ENCODE measurements around the gene PER1.

PER1 gene

DNA sequence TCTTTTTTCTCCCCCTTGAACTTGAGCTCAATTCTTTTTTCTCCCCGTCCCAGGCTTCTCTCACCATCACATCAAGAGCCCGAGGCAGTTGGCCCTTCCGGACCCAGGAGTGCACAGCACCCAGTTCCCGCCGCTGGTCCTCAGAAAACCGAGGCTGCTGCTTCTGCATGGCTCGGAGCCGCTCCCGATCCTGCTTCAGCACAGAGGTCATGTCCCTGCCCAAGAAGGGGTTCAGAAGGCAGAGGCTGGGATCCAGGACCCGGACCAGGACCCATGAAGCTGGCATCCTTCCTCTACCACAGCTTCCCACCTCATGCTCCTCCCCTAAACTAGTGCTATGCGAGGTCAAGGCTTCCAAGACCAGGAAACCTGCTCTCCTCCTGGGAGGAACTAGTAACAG, 10.5 kb downstream of the PER1 start:
- DNase-seq (ENCODE audit: low spot score): no peak

- no peak for DNase-seq (ENCODE audit: low spot score)
These were observed 11.2 kb downstream of the PER1 start for GRCh38 chr17:8141045-8141444.

GRCh38 chr17:8140065-8141029, 11.9 kb downstream of the PER1 start:
- no peak for DNase-seq (ENCODE audit: low spot score)

- peak; percentile 89 for DNase-seq (ENCODE audit: low spot score)
These were observed 13.4 kb downstream of the PER1 start for GRCh38 chr17:8138672-8139371.

DNA sequence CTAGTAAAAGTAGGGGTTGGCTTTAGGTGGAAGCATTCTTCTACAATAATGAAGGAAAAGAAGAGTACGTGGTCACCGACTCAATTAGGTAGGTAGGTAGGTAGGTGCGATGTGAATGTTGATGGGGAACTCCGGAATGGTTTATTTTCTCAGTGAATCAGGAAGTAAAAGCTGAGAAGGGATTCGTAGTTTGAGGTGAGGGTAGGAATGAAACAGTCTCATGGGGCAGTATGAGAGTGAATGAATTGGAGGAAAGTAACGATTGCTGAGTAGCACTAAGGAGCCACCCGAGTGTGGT, 13.9 kb downstream of the PER1 start:
- no peak for DNase-seq (ENCODE audit: low spot score)

GRCh38 chr17:8137645-8138373, 14.4 kb downstream of the PER1 start:
- no peak for DNase-seq (ENCODE audit: low spot score)

DNA sequence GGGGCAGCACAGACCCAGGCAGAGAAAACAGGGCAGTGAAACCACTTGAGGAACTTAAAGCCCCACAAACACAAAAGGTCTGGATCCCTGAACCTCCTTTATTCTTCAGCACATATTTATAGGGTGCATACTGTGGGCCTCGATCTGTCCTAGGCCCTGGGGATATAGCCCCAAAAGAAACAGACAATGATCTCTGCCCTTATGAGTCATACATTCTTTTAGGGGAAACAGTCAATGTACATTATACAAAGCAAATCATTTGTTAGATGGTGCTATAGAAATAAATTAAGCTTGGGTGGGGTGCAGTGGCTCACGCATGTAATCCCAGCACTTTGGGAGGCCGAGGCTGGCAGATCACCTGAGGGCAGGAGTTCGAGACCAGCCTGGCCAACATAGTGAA, 18.3 kb downstream of the PER1 start:
- no peak for DNase-seq (ENCODE audit: low spot score)

DNA sequence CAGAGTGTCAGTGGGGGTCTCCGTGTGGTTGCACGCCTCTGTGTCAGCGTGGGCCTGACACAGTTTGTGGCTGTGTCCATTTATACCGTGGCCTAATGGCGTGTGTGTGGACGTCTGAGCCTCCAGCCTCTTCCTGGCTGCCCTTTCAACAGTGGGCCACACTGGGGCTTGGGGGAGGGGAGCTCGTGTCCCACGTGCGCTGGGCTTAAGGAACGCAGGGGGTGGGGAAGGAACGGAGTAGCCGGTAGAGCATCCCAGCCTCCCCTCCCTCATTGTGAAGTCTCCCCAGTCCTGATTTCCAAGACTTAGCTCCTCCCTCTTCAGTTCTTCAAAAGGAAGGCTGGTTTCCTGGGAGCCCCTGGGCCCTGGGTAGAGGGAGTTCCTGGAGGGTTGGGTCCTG, 18.8 kb downstream of the PER1 start:
- no peak for DNase-seq (ENCODE audit: low spot score)

DNA sequence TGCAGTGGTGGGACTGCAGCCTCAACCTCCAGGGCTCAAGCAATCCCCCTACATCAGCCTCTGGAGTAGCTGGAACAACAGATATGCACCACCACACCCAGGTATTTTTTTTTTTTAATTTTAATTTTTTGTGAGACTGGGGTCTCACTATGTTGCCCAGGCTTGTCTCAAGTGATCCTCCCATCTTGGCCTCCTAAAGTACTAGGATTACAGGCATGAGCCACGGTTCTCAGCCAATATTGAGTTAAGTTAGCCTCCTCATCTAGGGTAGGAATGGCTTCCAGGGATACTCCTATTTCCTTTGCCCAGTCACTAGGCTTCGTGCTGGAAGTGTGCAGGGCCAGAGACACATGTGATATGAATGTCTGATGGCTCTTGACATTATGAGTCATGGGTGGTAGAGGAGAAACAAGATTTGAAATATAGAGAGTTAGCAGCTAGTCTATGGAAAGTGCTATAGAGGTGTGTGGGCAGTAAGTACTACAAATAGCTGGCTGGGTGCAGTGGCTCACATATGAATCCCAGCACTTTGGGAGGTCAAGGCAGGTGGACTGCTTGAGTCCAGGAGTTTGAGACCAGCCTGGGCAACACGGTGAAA, 20.3 kb downstream of the PER1 start:
- peak; percentile 53 for DNase-seq (ENCODE audit: low spot score)

DNA sequence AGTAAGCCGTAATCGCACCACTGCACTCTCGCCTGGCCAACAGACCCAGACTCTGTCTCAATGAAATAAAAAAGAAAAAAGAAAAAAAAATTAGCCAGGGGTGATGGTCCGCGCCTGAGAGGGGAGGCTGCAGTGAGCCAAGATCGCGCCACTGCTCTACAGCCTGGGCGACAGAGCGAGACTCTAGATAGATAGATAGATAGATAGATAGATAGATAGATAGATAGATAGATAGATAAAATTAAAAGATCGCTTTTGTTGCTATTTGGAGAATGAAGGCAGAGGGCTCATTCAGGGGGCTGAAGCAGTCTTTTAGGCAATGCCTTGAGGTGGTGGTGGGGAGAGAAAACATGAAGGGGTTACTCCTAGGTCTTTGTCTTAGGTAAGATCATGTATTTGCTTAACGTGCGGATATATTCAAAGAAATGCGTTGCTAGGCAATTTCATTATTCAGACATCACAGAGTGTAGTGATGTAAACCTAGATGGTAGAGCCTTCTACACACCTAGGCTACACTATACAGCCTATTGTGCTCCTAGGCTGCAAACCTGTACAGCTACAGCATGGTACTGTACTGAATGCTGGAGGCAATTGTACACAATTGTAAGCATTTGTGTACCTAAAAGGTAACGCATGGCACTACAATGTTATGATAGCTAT, 23.9 kb downstream of the PER1 start:
- DNase-seq (ENCODE audit: low spot score): no peak

DNA sequence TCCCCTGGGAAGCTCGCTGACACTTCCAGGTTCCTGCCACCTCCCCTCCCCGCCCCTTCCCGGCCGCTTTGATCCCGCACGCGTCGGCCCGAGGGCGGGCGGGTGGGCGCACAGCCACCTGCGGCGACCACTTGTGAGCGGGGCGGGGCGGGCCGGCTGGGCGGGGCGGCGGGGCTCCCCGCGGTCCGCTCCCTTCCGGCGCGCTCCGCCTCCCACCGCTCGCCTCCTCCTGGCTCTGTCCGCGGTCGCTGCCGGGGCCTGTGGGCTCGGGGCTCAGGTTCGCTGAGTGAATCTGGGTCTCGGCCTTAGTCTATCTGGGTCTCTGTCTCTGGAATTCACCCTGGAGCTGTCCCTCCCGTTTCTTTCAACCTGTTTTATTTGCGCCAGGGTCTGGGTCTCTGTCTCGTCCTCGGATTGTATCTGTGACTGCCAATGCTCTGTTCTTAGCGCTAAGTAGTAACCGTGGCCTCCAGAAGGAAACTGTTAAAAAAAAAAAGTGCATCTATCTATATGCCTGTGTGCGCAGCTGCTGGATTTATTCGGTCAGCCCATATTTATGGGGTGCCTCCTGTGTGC, 25.6 kb downstream of the PER1 start:
- peak; percentile 54 for DNase-seq (ENCODE audit: low spot score)

GRCh38 chr17:8125947-8126490, 26.2 kb downstream of the PER1 start:
- peak; percentile 49 for DNase-seq (ENCODE audit: low spot score)

GRCh38 chr17:8125154-8125946, 26.9 kb downstream of the PER1 start:
- DNase-seq (ENCODE audit: low spot score): peak; percentile 78

GRCh38 chr17:8124350-8125153, 27.7 kb downstream of the PER1 start:
- DNase-seq (ENCODE audit: low spot score): no peak

DNA sequence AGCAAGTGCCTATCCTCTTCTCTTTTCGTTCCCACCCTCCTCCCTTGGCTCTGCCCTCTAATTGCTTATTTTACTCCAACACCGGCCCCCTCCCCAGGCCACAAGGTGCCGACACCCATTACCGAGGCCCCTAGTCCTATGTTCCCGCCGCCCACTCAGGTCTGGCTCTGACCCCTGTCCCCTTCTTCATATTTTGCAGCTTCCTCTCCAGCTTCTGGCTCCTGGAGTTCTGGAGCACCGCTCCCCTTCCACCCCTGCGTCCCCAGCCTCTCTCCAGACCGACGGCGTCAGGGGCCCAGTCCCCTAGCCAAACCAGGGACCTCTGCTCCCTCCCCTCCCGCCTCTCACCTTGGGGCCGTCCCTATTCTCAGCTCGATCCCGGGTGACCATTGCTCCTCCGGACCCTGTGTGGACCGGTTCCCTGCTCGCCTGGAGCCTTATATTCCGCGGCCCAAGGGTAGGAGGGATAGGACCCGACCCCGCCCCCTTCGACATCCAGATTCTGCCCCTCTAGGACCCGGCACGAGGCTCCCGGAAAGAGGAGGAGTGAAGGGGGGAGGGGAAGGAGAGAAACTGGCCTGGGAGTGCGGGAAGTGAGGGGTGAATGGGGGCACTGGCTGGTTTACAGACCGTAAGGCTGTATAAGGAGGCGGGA, 28.4 kb downstream of the PER1 start, which contains the start of gene HES7:
HES7 (minus strand) TSS at position 412 of the 655 bp plus-strand sequence; CDS start at position 390, 22 bp downstream.
- peak; percentile 36 for DNase-seq (ENCODE audit: low spot score)

DNA sequence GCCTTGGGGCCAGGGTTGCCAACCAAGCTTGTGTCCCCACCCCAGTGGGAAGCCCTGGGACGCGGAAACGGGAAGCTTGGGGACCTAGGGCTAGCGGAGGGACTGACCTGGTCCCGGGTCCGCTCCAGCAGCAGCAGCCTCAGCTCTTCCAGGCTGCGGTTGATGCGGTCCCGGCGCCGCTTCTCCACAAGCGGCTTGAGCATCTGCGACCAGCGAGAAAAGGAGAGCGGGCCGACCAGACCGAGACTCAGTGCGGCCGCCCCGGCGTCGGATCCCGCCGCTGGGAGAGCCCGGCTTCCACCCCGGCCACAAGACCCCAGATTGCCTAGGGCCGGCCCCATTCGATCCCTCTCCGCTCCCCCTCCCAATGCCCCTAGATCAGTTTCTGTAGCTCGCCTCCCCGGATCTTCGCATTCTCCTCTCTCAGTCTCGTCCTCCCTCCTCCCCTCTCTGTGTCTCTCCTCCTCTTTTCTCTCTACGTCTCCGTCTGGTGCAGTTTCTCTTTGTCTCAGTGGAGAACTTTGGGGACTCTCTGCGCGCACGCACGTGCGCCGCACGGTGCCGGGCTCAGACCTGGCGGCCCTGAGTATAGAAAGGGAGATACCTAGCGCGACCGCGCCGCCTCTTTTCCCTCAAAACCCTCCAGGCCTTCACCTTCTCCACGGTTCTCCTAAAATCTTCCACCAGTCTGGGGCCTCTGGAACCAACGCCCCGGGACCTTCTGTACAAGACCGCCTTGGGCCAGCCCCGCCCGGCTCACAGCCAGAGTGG, 29.1 kb downstream of the PER1 start:
- peak; percentile 59 for DNase-seq (ENCODE audit: low spot score)

- DNase-seq (ENCODE audit: low spot score): peak; percentile 71
These were observed 29.7 kb downstream of the PER1 start for GRCh38 chr17:8122422-8122923.
